ENCODE data around the gene IL7R. TPM values are rescaled to one million over a fixed set of nuclear protein-coding genes. Genes with fewer than 3 reads are reported as not detected.
A peak's percentile ranks its signal among the peaks of the same experiment; 100 is the strongest.

IL7R gene
- total RNA-seq, 2 experiments from 2014 or later, result 136 to 142 TPM

- peak; percentile 50 for DNase-seq
- Mint-ChIP-seq H3K9me3 (peaks cover 26% of the 10 kb centered on the region), H3K27me3 (no peaks in the 10 kb centered on the region), H3K27ac (peak overlapping the region; percentile 87), H3K4me3 (peak overlapping the region; percentile 26), H3K4me1 (ENCODE audit: low read depth) (peaks cover 70% of the 10 kb centered on the region), H3K36me3 (ENCODE audit: low read depth) (peaks cover 22% of the 10 kb centered on the region)
- CTCF ChIA-PET, result interaction anchor here (0.9 to 3.4 kb wide), 5 partner anchors 11 to 257 kb away, joined by 3 to 16 read pairs (median 6); no protein-coding TSS in a partner anchor
- intact Hi-C loops (cut with micrococcal nuclease), result no loop called here
- POLR2A ChIA-PET, result interaction anchor here (0.8 to 12.6 kb wide), 4 partner anchors 10 to 50 kb away, joined by 3 to 147 read pairs (median 6); partner anchors contain the start of gene IL7R
- no peak for TF ChIP-seq CTCF (IDR thresholded peaks at IDR 0.05)
- peak; percentile 50 for ATAC-seq
Observed at GRCh38 chr5:35908228-35908627, 51.5 kb downstream of the IL7R start.

GRCh38 chr5:35908814-35909213 lies 52.1 kb downstream of the IL7R start:
- TF ChIP-seq CTCF (IDR thresholded peaks at IDR 0.05), result no peak
- CTCF ChIA-PET, result interaction anchor here (0.9 to 3.4 kb wide), 5 partner anchors 15 to 258 kb away, joined by 3 to 16 read pairs (median 6); no protein-coding TSS in a partner anchor
- Mint-ChIP-seq H3K4me1 (ENCODE audit: low read depth) (peaks cover 64% of the 10 kb centered on the region), H3K27me3 (no peaks in the 10 kb centered on the region), H3K36me3 (ENCODE audit: low read depth) (peaks cover 22% of the 10 kb centered on the region), H3K27ac (peak overlapping the region; percentile 87), H3K4me3 (peak overlapping the region; percentile 26), H3K9me3 (peaks cover 28% of the 10 kb centered on the region)
- intact Hi-C loops (cut with micrococcal nuclease), result no loop called here
- POLR2A ChIA-PET, result interaction anchor here (1.3 to 12.6 kb wide), 2 partner anchors 11 to 51 kb away, joined by 4 to 147 read pairs; partner anchors contain the start of gene IL7R
- DNase-seq (peak; percentile 58), ATAC-seq (peak; percentile 46)

- H3K4me1 Mint-ChIP-seq (ENCODE audit: low read depth), result peaks cover 44% of the 10 kb centered on the region
- peak overlapping the region; percentile 79 for H3K27ac Mint-ChIP-seq
- TF ChIP-seq CTCF (IDR thresholded peaks at IDR 0.05), result no peak
- peak; percentile 66 for ATAC-seq
- H3K36me3 Mint-ChIP-seq (ENCODE audit: low read depth), result peaks cover 19% of the 10 kb centered on the region
- intact Hi-C loops (cut with micrococcal nuclease), result no loop called here
- H3K27me3 Mint-ChIP-seq, result no peaks in the 10 kb centered on the region
- POLR2A ChIA-PET, result interaction anchor here (1.0 to 10.3 kb wide), 5 partner anchors 10 to 62 kb away, joined by 3 to 168 read pairs (median 3); partner anchors contain the start of gene IL7R
- H3K4me3 Mint-ChIP-seq, result no peak overlapping the region
- CTCF ChIA-PET, result interaction anchor here (1.3 to 2.2 kb wide), 4 partner anchors 11 to 61 kb away, joined by 3 to 6 read pairs (median 4); no protein-coding TSS in a partner anchor
- peak; percentile 51 for DNase-seq
- peaks cover 29% of the 10 kb centered on the region for H3K9me3 Mint-ChIP-seq
Observed at GRCh38 chr5:35919191-35919590, 62.5 kb downstream of the IL7R start.

GRCh38 chr5:35920890-35921289 lies 64.2 kb downstream of the IL7R start:
- Mint-ChIP-seq H3K4me3 (no peak overlapping the region), H3K27ac (no peak overlapping the region)
- POLR2A ChIA-PET, result interaction anchor here (0.8 to 10.3 kb wide), 3 partner anchors 48 to 99 kb away, joined by 3 to 168 read pairs (median 4); partner anchors contain the start of gene IL7R

More at GRCh38 chr5:35920890-35921289, 64.2 kb downstream of the IL7R start:
- H3K36me3 Mint-ChIP-seq (ENCODE audit: low read depth), result peaks cover 16% of the 10 kb centered on the region
- peaks cover 27% of the 10 kb centered on the region for H3K9me3 Mint-ChIP-seq
- no peak for TF ChIP-seq CTCF (IDR thresholded peaks at IDR 0.05)
- no peaks in the 10 kb centered on the region for H3K27me3 Mint-ChIP-seq
- intact Hi-C loops (cut with micrococcal nuclease), result no loop called here
- peaks cover 56% of the 10 kb centered on the region for H3K4me1 Mint-ChIP-seq (ENCODE audit: low read depth)
- no peak for ATAC-seq
- DNase-seq, result no peak
- CTCF ChIA-PET, result interaction anchor here (1.0 to 5.6 kb wide), 7 partner anchors 13 to 142 kb away, joined by 4 to 77 read pairs (median 4); partner anchors contain the start of gene IL7R
